Keratinocyte (primary cell): ENCODE measurements around the gene MTA2. TPM values are rescaled to one million over a fixed set of nuclear protein-coding genes. Genes with fewer than 3 reads are reported as not detected.

Experiments used
- DNase-seq: peaks from one replicate; pipeline ENCODE4 v3.0.0-alpha.2; 2011; ENCODE audit warnings: low read depth, missing footprints, low spot score
- FAIRE-seq: peaks from 2 replicates; lab custom pipeline; 2011; peaks lifted over from hg19 to GRCh38; lab: Jason Lieb, UNC
- H2AFZ ChIP-seq: 2 replicates; pipeline ENCODE4 v1.6.0; 2012; ENCODE audit warnings: low read length, control low read depth, inconsistent platforms; ENCODE audit not compliant: control insufficient read depth
- H3K27ac ChIP-seq: 2 replicates; pipeline ENCODE4 v1.5.1; 2011; ENCODE audit warnings: low read length; ENCODE audit not compliant: control insufficient read depth, insufficient read depth
- H3K27me3 ChIP-seq: 3 replicates; pipeline ENCODE4 v1.6.0; 2011; ENCODE audit warnings: low read length; ENCODE audit not compliant: control insufficient read depth, insufficient read depth; ENCODE audit errors: extremely low read depth
- H3K36me3 ChIP-seq, 2 experiments: 2 replicates in 1 of 2; 3 replicates in 1 of 2; pipeline ENCODE4 v1.5.1; 2011; ENCODE audit warnings: low read length in 2 of 2, mild to moderate bottlenecking in 1 of 2; ENCODE audit not compliant: control insufficient read depth in 2 of 2, insufficient read depth in 2 of 2; ENCODE audit errors: extremely low read depth in 1 of 2
- H3K4me1 ChIP-seq: 3 replicates; pipeline ENCODE4 v1.5.1; 2011; ENCODE audit warnings: low read length; ENCODE audit not compliant: control insufficient read depth, insufficient read depth; ENCODE audit errors: extremely low read depth
- H3K4me2 ChIP-seq: 3 replicates; pipeline ENCODE4 v1.6.0; 2011; ENCODE audit warnings: low read depth, low read length; ENCODE audit not compliant: control insufficient read depth, insufficient read depth; ENCODE audit errors: extremely low read depth
- H3K4me3 ChIP-seq, 3 experiments: fragments of 200-600 bp in 1 of 3; sonication (generic) in 1 of 3; 2 replicates in 2 of 3; 3 replicates in 1 of 3; pipeline ENCODE4 v1.5.1; 2011 to 2016; ENCODE audit warnings: low read length in 3 of 3, mild to moderate bottlenecking in 3 of 3, control low read depth in 2 of 3, inconsistent platforms in 1 of 3, low read depth in 1 of 3, mixed read lengths in 1 of 3, mixed run types in 1 of 3, moderate library complexity in 1 of 3; ENCODE audit not compliant: control insufficient read depth in 2 of 3, insufficient read depth in 2 of 3; ENCODE audit errors: extremely low read depth in 1 of 3
- H3K79me2 ChIP-seq: 2 replicates; pipeline ENCODE4 v1.6.0; 2012; ENCODE audit warnings: low read length; ENCODE audit not compliant: control insufficient read depth, insufficient read depth
- H3K9ac ChIP-seq: 3 replicates; pipeline ENCODE4 v1.6.0; 2011; ENCODE audit warnings: low read length; ENCODE audit not compliant: control insufficient read depth, insufficient read depth; ENCODE audit errors: extremely low read depth
- H3K9me1 ChIP-seq: 3 replicates; pipeline ENCODE4 v1.6.0; 2011; ENCODE audit warnings: low read length; ENCODE audit not compliant: control insufficient read depth, insufficient read depth; ENCODE audit errors: extremely low read depth
- H3K9me3 ChIP-seq: 2 replicates; pipeline ENCODE4 v1.5.1; 2012; ENCODE audit warnings: low read depth, low read length; ENCODE audit not compliant: control insufficient read depth
- H4K20me1 ChIP-seq: 3 replicates; pipeline ENCODE4 v1.6.0; 2011; ENCODE audit warnings: low read length; ENCODE audit not compliant: control insufficient read depth, insufficient read depth; ENCODE audit errors: extremely low read depth
- CTCF ChIP-seq, 3 experiments: IDR thresholded peaks in 1 of 3; conservative IDR thresholded peaks in 1 of 3; optimal IDR thresholded peaks in 1 of 3; 2 replicates in 2 of 3; 3 replicates in 1 of 3; pipeline versions ENCODE3 to v1.5.1; 2011; ENCODE audit warnings: low read length in 3 of 3, mild to moderate bottlenecking in 3 of 3, moderate library complexity in 2 of 3, control low read depth in 1 of 3, inconsistent platforms in 1 of 3; ENCODE audit not compliant: insufficient read depth in 2 of 3; ENCODE audit errors: extremely low read depth in 1 of 3
- EZH2 ChIP-seq: IDR thresholded peaks from one replicate; pipeline ENCODE4 v1.6.1; 2012; ENCODE audit warnings: inconsistent platforms, mild to moderate bottlenecking, low read length, moderate library complexity
- dilution Hi-C: fragments of 300-500 bp; cut with MboI; formaldehyde crosslinking; loops from one replicate; pipeline ENCODE4 v1.7.0; 2020; ENCODE audit warnings: low sequenced_read_pairs; ENCODE audit not compliant: extremely low pct_ligation_motif_present
- polyA plus RNA-seq, 5 experiments: library from polyadenylated mRNA; depleted of rRNA in 3 of 5; stranded (reverse) in 3 of 5; stranded (forward) in 1 of 5; unstranded in 1 of 5; fragments of >200 nt; gene quantifications; 1 replicate in 1 of 5; 2 replicates in 3 of 5; 3 replicates in 1 of 5; pipeline versions ENCODE4 v1.2.1 to v1.2.3, GENCODE V29; 2011 to 2012; ENCODE audit warnings: missing spikeins in 2 of 5, low read depth in 1 of 5, low replicate concordance in 1 of 5

Gene MTA2
- polyA plus RNA-seq, 1 donor (not counting 4 experiments of a cell fraction or from before 2014, with no cell fraction given) = 39.7 TPM

- DNase-seq (no peak), FAIRE-seq (no peak)
- dilution Hi-C loops = no loop called here
- peak overlapping the region; percentile 88 for H3K27ac ChIP-seq
- H3K9me1 ChIP-seq = no peaks in the 10 kb centered on the region
- no peaks in the 10 kb centered on the region for H3K27me3 ChIP-seq
- H3K4me1 ChIP-seq = peaks cover 15% of the 10 kb centered on the region
- H3K79me2 ChIP-seq = peaks cover 52% of the 10 kb centered on the region
- H4K20me1 ChIP-seq = no peaks in the 10 kb centered on the region
- H3K4me2 ChIP-seq = peak overlapping the region; percentile 93
- TF ChIP-seq EZH2 (no peak), CTCF (optimal IDR thresholded peaks at IDR 0.05 in 1 of 3, IDR thresholded peaks at IDR 0.05 in 1 of 3, conservative IDR thresholded peaks at IDR 0.05 in 1 of 3; ENCODE audit: extremely low read depth in 1 of 3, insufficient read depth in 2 of 3, low read length in 3 of 3) (no peak)
- peak overlapping the region; percentile 60 for H2AFZ ChIP-seq
- H3K4me3 ChIP-seq = peak overlapping the region; percentile 87 to 90 (median 88)
- peak overlapping the region; percentile 89 for H3K9ac ChIP-seq
- H3K36me3 ChIP-seq = peaks cover 16 to 21% of the 10 kb centered on the region in 2 experiments
- no peaks in the 10 kb centered on the region for H3K9me3 ChIP-seq
Measured at GRCh38 chr11:62645671-62645945, 43.9 kb upstream of the MTA2 start.

- H3K9ac ChIP-seq = no peak overlapping the region
- H3K79me2 ChIP-seq = peaks cover 52% of the 10 kb centered on the region
- H3K36me3 ChIP-seq = peaks cover 13 to 17% of the 10 kb centered on the region in 2 experiments
- H3K27me3 ChIP-seq = no peaks in the 10 kb centered on the region
- no peak for TF ChIP-seq EZH2
- TF ChIP-seq CTCF (optimal IDR thresholded peaks at IDR 0.05 in 1 of 3, IDR thresholded peaks at IDR 0.05 in 1 of 3, conservative IDR thresholded peaks at IDR 0.05 in 1 of 3; ENCODE audit: extremely low read depth in 1 of 3, insufficient read depth in 2 of 3, low read length in 3 of 3) = no peak
- no peak for FAIRE-seq
- H3K4me2 ChIP-seq = no peak overlapping the region
- H3K4me3 ChIP-seq = no peak overlapping the region
- dilution Hi-C loops = no loop called here
- H4K20me1 ChIP-seq = no peaks in the 10 kb centered on the region
- H3K27ac ChIP-seq = no peak overlapping the region
- H3K4me1 ChIP-seq = peaks cover 15% of the 10 kb centered on the region
- DNase-seq = no peak
- H2AFZ ChIP-seq = no peak overlapping the region
- H3K9me3 ChIP-seq = no peaks in the 10 kb centered on the region
- H3K9me1 ChIP-seq = peaks cover 3% of the 10 kb centered on the region
Measured at GRCh38 chr11:62644220-62644619, 42.6 kb upstream of the MTA2 start.
